ENCODE measurements around the gene DYNLL2. TPM values are rescaled to one million over a fixed set of nuclear protein-coding genes. Genes with fewer than 3 reads are reported as not detected.

The DYNLL2 gene
- total and polyA plus RNA-seq, 9 of the 15 experiments (the other 6 are each of a cell fraction or from before 2014, with no cell fraction given) = 1.8 to 24.5 (median 13.0) TPM

GRCh38 chr17:58043221-58044181 lies 39.7 kb upstream of the DYNLL2 start:
- no peak overlapping the region for H3K4me2 ChIP-seq (ENCODE audit: insufficient read depth, low read length)
- no peaks in the 10 kb centered on the region for H3K36me3 ChIP-seq (ENCODE audit: control insufficient read depth, insufficient read depth, low read length)
- no TSS peak for BruUV-seq (replicated peaks)
- in situ Hi-C loops (cut with MboI) = no loop called here
- H3K4me3 ChIP-seq = no peak overlapping the region
- H2AFZ ChIP-seq (ENCODE audit: low read depth, low read length) = no peak overlapping the region
- 4% methylated on average over 5 of the region's 5 CpGs for WGBS (ENCODE audit: insufficient coverage, low coverage, missing lambda C conversion rate)
- no peaks in the 10 kb centered on the region for H3K9me3 ChIP-seq (replicated peaks; ENCODE audit: control insufficient read depth, insufficient read depth, low read depth, low read length)
- no peak overlapping the region for H3K9ac ChIP-seq (ENCODE audit: insufficient read depth in 1 of 2, low read depth in 2 of 2, low read length in 2 of 2)
- intact Hi-C loops (cut with micrococcal nuclease) = no loop called here
- DNase-seq (ENCODE audit: extremely low read depth in 1 of 4, low spot score in 3 of 4) (no peak), ATAC-seq (no peak), FAIRE-seq (no peak)
- H3K27me3 ChIP-seq (ENCODE audit: control insufficient read depth in 2 of 2, insufficient read depth in 2 of 2, low read length in 2 of 2) = peaks cover 37 to 38% of the 10 kb centered on the region in 2 experiments
- H3K9me1 ChIP-seq (ENCODE audit: control insufficient read depth, insufficient read depth, low read length) = no peaks in the 10 kb centered on the region
- no peaks in the 10 kb centered on the region for H3K4me1 ChIP-seq (replicated peaks in 1 of 2; ENCODE audit: control insufficient read depth in 2 of 2, insufficient read depth in 2 of 2, low read length in 2 of 2)
- POLR2A ChIA-PET = no interaction called here
- no peaks in the 10 kb centered on the region for H3K79me2 ChIP-seq (ENCODE audit: control insufficient read depth, insufficient read depth, low read length)
- CTCF ChIA-PET (ENCODE audit: low intra/inter-chr PET ratio) = no interaction called here
- H4K20me1 ChIP-seq (replicated peaks; ENCODE audit: control insufficient read depth, insufficient read depth, low read length) = no peaks in the 10 kb centered on the region
- no peak overlapping the region for H3K27ac ChIP-seq (ENCODE audit: extremely low read depth, low read depth, low read length)
- TF ChIP-seq ZNF79 (CRISPR knock-in tag; IDR thresholded peaks at IDR 0.05; ENCODE audit: low read depth) (no peak), SETDB1 (IDR thresholded peaks at IDR 0.05; ENCODE audit: low read length) (no peak), FOXK2 (conservative IDR thresholded peaks at IDR 0.05 in 1 of 2, IDR thresholded peaks at IDR 0.05 in 1 of 2; ENCODE audit: low read depth in 2 of 2) (no peak), SRSF3 (IDR thresholded peaks at IDR 0.05; ENCODE audit: insufficient read depth, low read length) (no peak), POLR2G (IDR thresholded peaks at IDR 0.05; ENCODE audit: low read depth, low read length) (no peak), PTTG1 (tag; IDR thresholded peaks at IDR 0.05; ENCODE audit: low read depth) (no peak), FOS (IDR thresholded peaks at IDR 0.05; ENCODE audit: extremely low read depth, insufficient read length) (no peak), CREBBP (IDR thresholded peaks at IDR 0.05; ENCODE audit: low read depth, low read length) (no peak), ZKSCAN1 (IDR thresholded peaks at IDR 0.05; ENCODE audit: low read depth, low read length) (no peak), RBM15 (IDR thresholded peaks at IDR 0.05; ENCODE audit: insufficient read depth, low read length) (no peak), ZNF124 (CRISPR knock-in tag; IDR thresholded peaks at IDR 0.05) (no peak), ZNF175 (CRISPR knock-in tag; IDR thresholded peaks at IDR 0.05; ENCODE audit: low read depth) (no peak), PCBP1 (IDR thresholded peaks at IDR 0.05; ENCODE audit: low read depth, low read length, poor library complexity, severe bottlenecking) (no peak), RBM17 (IDR thresholded peaks at IDR 0.05; ENCODE audit: borderline replicate concordance, low read depth, low read length) (no peak), ZNF436 (CRISPR knock-in tag; IDR thresholded peaks at IDR 0.05) (no peak), ZNF77 (CRISPR knock-in tag; IDR thresholded peaks at IDR 0.05) (no peak)
- TF ChIP-seq, protein P1, sequence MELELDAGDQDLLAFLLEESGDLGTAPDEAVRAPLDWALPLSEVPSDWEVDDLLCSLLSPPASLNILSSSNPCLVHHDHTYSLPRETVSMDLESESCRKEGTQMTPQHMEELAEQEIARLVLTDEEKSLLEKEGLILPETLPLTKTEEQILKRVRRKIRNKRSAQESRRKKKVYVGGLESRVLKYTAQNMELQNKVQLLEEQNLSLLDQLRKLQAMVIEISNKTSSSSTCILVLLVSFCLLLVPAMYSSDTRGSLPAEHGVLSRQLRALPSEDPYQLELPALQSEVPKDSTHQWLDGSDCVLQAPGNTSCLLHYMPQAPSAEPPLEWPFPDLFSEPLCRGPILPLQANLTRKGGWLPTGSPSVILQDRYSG (tag; conservative IDR thresholded peaks at IDR 0.05; ENCODE audit: low read depth) = no peak
- TF ChIP-seq, protein P2, sequence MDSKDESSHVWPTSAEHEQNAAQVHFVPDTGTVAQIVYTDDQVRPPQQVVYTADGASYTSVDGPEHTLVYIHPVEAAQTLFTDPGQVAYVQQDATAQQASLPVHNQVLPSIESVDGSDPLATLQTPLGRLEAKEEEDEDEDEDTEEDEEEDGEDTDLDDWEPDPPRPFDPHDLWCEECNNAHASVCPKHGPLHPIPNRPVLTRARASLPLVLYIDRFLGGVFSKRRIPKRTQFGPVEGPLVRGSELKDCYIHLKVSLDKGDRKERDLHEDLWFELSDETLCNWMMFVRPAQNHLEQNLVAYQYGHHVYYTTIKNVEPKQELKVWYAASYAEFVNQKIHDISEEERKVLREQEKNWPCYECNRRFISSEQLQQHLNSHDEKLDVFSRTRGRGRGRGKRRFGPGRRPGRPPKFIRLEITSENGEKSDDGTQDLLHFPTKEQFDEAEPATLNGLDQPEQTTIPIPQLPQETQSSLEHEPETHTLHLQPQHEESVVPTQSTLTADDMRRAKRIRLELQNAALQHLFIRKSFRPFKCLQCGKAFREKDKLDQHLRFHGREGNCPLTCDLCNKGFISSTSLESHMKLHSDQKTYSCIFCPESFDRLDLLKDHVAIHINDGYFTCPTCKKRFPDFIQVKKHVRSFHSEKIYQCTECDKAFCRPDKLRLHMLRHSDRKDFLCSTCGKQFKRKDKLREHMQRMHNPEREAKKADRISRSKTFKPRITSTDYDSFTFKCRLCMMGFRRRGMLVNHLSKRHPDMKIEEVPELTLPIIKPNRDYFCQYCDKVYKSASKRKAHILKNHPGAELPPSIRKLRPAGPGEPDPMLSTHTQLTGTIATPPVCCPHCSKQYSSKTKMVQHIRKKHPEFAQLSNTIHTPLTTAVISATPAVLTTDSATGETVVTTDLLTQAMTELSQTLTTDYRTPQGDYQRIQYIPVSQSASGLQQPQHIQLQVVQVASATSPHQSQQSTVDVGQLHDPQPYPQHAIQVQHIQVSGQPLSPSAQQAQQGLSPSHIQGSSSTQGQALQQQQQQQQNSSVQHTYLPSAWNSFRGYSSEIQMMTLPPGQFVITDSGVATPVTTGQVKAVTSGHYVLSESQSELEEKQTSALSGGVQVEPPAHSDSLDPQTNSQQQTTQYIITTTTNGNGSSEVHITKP (IDR thresholded peaks at IDR 0.05; ENCODE audit: partially characterized antibody) = no peak
